IPS DF 6.9 (cell line): ENCODE measurements around the gene POLR3B.
"Not testable (repeated sequence)": the region's sequence is repeated elsewhere in the genome, so short reads cannot be mapped to it uniquely, and the experiment has no call there.

Experiments used
- DNase-seq: peaks from one replicate; pipeline ENCODE4 v3.0.0-alpha.2; 2013; ENCODE audit warnings: low read depth, low spot score
- H3K27ac ChIP-seq: one replicate; pipeline ENCODE4 v1.5.1; 2013; ENCODE audit warnings: low read length, control low read depth
- H3K27me3 ChIP-seq: 2 replicates; pipeline ENCODE4 v1.6.1; 2013; ENCODE audit warnings: mild to moderate bottlenecking, low read length; ENCODE audit not compliant: control insufficient read depth, insufficient read depth
- H3K36me3 ChIP-seq: 2 replicates; pipeline ENCODE4 v1.6.1; 2013; ENCODE audit warnings: low read length; ENCODE audit not compliant: control insufficient read depth, insufficient read depth
- H3K4me1 ChIP-seq: 2 replicates; pipeline ENCODE4 v1.6.1; 2013; ENCODE audit warnings: low read length; ENCODE audit not compliant: control insufficient read depth, insufficient read depth
- H3K4me3 ChIP-seq: 2 replicates; pipeline ENCODE4 v1.5.1; 2013; ENCODE audit warnings: mild to moderate bottlenecking, low read length
- H3K9me3 ChIP-seq: 2 replicates; pipeline ENCODE4 v1.6.1; 2013; ENCODE audit warnings: low read length, inconsistent platforms; ENCODE audit not compliant: control insufficient read depth, insufficient read depth
- WGBS: extraction: QIAGEN DNeasy Blood & Tissue Kit; methylation state at CpG from one replicate; pipeline ENCODE4 v1.1.7; 2013; ENCODE audit warnings: mixed read lengths, missing lambda C conversion rate; ENCODE audit not compliant: insufficient read length, insufficient coverage; 5-methylcytosine and 5-hydroxymethylcytosine counted together

The POLR3B gene

DNA sequence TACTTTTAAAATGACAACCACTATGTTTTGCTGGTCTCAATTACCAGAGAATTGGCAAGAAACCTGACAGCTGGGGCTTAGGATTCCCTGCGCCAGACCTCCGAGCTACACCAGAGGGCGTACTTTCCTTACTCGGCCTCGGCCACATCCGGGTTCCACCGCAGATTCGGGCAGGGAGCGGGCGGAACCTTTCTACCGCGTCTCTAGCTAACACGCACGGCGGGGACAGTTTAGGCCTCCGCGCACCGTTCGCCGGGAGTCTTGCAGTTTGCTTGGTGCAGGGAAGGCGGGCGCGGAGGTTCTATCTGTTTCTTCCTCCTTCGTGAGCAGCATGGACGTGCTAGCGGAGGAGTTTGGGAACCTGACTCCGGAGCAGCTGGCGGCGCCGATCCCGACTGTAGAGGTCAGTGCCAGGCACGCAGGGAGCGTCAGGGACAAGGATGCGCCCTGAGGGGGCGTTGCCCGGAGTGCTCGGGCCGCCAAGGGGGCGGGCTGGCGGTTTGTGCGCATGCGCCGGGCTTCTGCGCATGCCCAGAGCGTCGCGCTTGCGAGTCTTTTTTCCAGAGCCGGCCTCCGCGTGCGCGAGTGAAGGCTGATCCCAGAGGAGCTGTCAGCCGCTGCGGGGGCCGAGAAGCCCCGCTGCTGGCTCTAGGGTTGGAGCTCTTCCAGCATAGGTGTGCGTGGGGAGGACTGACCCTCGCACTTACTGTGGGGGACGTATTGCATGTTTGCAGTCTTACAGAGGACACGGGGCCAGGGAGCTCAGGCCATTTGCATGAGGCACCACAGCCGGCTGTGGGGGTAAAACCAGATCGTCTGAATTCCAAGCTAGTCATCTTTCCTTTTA lies at the start of gene POLR3B:
Gene POLR3B, plus strand, starts transcription at position 200 of the 847 bp plus-strand sequence. Its CDS starts 132 bp downstream, at position 332.
- no CpG with 5 or more reads among the region's 63 CpGs for WGBS

DNA sequence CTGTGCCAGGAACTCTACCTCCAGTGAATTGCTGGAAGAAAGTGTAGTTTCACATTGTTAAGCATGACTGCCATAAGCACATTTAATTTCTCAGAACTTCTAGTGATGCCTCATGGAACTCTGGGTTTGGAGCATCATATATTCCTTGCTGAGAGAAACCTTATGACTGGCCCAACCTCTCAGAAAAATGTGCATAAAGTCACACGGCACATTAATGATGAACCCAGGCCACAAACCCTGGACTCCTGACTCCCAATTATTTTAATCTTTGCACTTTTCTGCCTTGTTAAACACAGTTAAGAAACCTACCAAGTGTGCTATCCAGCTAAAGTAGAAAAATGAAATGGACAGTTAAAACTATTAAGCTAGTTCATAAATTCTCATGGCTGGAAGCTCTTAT lies 49.4 kb upstream of the POLR3B start:
- Histone ChIP-seq H3K9me3 (no peaks in the 10 kb centered on the region), H3K4me1 (no peaks in the 10 kb centered on the region), H3K27me3 (no peaks in the 10 kb centered on the region), H3K27ac (no peak overlapping the region), H3K4me3 (no peak overlapping the region), H3K36me3 (no peaks in the 10 kb centered on the region)
- no peak for DNase-seq
- no CpG with 5 or more reads among the region's 1 CpG for WGBS

More for the DNA sequence above, at the start of gene POLR3B:
- Histone ChIP-seq H3K9me3 (no peaks in the 10 kb centered on the region), H3K27ac (no peak within 1 kb of the TSS), H3K4me3 (peak within 1 kb of the TSS; percentile 74; the same call in 1 of the 2 replicates), H3K27me3 (no peaks in the 10 kb centered on the region), H3K4me1 (no peaks in the 10 kb centered on the region), H3K36me3 (no peaks in the 10 kb centered on the region)
- peak; percentile 85 for DNase-seq

GRCh38 chr12:106308611-106309010 lies 48.9 kb upstream of the POLR3B start:
- WGBS = no CpG with 5 or more reads among the region's 3 CpGs
- no peaks in the 10 kb centered on the region for H3K4me1 ChIP-seq

DNA sequence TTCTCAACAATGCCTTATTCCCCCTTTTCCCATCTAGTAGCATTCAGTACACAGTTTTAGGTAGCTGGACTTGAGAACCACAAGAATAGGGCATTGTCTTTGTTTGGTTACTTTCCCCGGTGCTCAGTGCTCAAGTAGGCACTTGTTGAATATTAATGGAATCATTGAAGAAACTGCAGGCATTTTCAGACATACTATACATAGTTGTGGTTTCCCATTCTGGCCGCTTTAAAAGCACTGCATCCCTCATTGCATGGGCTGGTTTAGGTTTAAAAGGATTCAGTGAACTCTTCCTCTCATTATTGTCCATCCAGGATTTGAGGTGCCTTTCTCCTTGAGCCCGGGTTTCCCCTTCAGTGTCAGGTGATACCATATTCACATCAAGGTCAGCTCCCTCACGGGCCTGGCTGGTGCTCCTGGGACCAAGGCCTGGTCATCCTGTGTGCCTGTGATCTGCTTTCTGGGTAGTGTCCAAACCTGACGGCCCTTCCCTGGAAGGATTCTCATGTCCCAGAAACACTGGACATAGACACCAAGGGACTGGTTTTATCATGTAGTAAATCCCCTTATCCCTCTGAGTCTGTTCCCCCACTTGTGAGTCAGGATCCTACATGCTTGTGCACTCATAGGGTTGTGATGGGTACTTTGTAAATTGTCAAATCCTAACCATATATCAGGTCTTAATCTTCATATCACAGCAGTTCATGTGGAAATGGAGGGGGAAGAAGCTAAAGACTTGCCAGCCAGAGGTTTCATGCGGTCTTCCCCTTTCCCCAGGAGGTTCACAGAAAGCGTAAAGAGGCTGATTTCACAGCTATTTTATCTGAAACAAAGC lies 47.7 kb upstream of the POLR3B start:
- Histone ChIP-seq H3K4me1 (no peaks in the 10 kb centered on the region), H3K27ac (no peak overlapping the region), H3K27me3 (no peaks in the 10 kb centered on the region), H3K9me3 (no peaks in the 10 kb centered on the region), H3K4me3 (no peak overlapping the region), H3K36me3 (no peaks in the 10 kb centered on the region)
- WGBS = no CpG with 5 or more reads among the region's 7 CpGs
- DNase-seq = no peak

More at GRCh38 chr12:106308611-106309010, 48.9 kb upstream of the POLR3B start:
- no peak overlapping the region for H3K4me3 ChIP-seq
- no peaks in the 10 kb centered on the region for H3K36me3 ChIP-seq
- no peaks in the 10 kb centered on the region for H3K27me3 ChIP-seq
- H3K9me3 ChIP-seq = no peaks in the 10 kb centered on the region
- H3K27ac ChIP-seq = no peak overlapping the region
- no peak for DNase-seq

- Histone ChIP-seq H3K36me3 (no peaks in the 10 kb centered on the region), H3K27me3 (no peaks in the 10 kb centered on the region), H3K4me3 (no peak overlapping the region), H3K27ac (no peak overlapping the region), H3K4me1 (no peaks in the 10 kb centered on the region), H3K9me3 (no peaks in the 10 kb centered on the region)
- DNase-seq = no peak
- no CpG with 5 or more reads among the region's 5 CpGs for WGBS
These were observed 46.9 kb upstream of the POLR3B start for GRCh38 chr12:106310687-106311086.

- H3K4me3 ChIP-seq = no peak overlapping the region
- no peaks in the 10 kb centered on the region for H3K27me3 ChIP-seq
- H3K27ac ChIP-seq = no peak overlapping the region
- whole genome bisulfite sequencing = no CpG with 5 or more reads among the region's 8 CpGs
- no peaks in the 10 kb centered on the region for H3K4me1 ChIP-seq
- DNase-seq = no peak
- no peaks in the 10 kb centered on the region for H3K9me3 ChIP-seq
- no peaks in the 10 kb centered on the region for H3K36me3 ChIP-seq
These were observed 46.4 kb upstream of the POLR3B start for GRCh38 chr12:106311139-106311538.

- not testable (repeated sequence) for H3K4me1 ChIP-seq, H3K27me3 ChIP-seq, DNase-seq, H3K4me3 ChIP-seq, H3K36me3 ChIP-seq, H3K9me3 ChIP-seq, H3K27ac ChIP-seq
- WGBS = no CpG with 5 or more reads among the region's 4 CpGs
These were observed 44.1 kb upstream of the POLR3B start for GRCh38 chr12:106313413-106313812.

GRCh38 chr12:106315523-106315922 lies 42.0 kb upstream of the POLR3B start:
- H3K4me3 ChIP-seq = no peak overlapping the region
- H3K4me1 ChIP-seq = no peaks in the 10 kb centered on the region
- H3K27ac ChIP-seq = no peak overlapping the region
- no peaks in the 10 kb centered on the region for H3K27me3 ChIP-seq
- no CpG with 5 or more reads among the region's 4 CpGs for WGBS
- no peaks in the 10 kb centered on the region for H3K9me3 ChIP-seq
- no peaks in the 10 kb centered on the region for H3K36me3 ChIP-seq
- DNase-seq = no peak

- no CpG with 5 or more reads among the region's 6 CpGs for WGBS
- H3K27ac ChIP-seq = no peak overlapping the region
These were observed 40.0 kb upstream of the POLR3B start for GRCh38 chr12:106317406-106318082.

More at GRCh38 chr12:106317406-106318082, 40.0 kb upstream of the POLR3B start:
- Histone ChIP-seq H3K4me3 (no peak overlapping the region), H3K27me3 (peaks cover 1% of the 10 kb centered on the region; the same call in 1 of the 2 replicates), H3K9me3 (no peaks in the 10 kb centered on the region), H3K4me1 (no peaks in the 10 kb centered on the region), H3K36me3 (no peaks in the 10 kb centered on the region)
- DNase-seq = no peak
